Fibroblast of skin of left biceps (primary cell): ENCODE data around the gene PSMC6.

Source experiments
- DNase-seq, 2 experiments: peaks; one replicate each; pipeline ENCODE4 v3.0.0-alpha.2; 2013; ENCODE audit warnings: low read depth in 2 of 2

The PSMC6 gene

GRCh38 chr14:52706724-52707706 is at the start of gene PSMC6:
Gene PSMC6 (plus strand): TSS chr14:52707200. CDS start chr14:52707220, 20 bp downstream.
- peak; percentile 55 for DNase-seq

DNA sequence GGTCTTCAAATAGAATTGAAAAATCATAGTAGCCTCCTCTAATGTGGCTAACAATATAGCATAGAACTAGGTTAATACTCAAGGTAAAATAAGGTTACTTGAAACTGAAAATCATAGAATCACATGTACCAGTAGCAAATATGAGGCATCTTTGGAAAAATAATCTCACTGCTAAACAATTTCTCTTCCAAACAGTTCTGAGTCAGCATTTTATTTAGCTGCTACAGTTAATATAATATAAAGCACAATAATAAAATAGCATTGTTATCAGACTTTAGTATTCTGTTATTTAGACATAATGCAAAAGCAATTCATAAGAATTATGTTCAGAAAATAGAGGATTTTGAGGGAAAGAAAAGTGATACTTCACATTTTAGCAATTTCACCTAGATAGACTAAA is 46.7 kb upstream of the PSMC6 start:
- no peak for DNase-seq

GRCh38 chr14:52660832-52661231 is 46.2 kb upstream of the PSMC6 start:
- no peak for DNase-seq

DNA sequence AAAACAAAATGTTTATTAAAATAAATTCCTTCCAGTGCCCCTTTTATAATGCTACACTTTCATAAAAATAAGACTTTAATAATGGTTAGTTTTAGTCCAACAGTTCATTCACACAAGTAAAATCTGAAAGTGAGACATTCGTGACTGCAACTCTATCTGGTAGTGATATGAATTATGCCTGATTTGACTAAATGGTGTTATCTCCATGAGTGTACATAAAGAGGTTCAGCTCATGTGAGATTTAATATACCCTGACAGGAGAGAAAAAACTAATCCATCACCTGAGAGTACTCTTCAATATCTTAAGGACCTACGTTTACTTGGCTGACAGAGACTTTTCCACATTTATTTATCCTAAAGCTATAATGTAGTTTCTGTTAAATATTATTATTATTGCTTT is 45.7 kb upstream of the PSMC6 start:
- no peak for DNase-seq

- DNase-seq: no peak
Measured at GRCh38 chr14:52663850-52664249, 43.1 kb upstream of the PSMC6 start.

DNA sequence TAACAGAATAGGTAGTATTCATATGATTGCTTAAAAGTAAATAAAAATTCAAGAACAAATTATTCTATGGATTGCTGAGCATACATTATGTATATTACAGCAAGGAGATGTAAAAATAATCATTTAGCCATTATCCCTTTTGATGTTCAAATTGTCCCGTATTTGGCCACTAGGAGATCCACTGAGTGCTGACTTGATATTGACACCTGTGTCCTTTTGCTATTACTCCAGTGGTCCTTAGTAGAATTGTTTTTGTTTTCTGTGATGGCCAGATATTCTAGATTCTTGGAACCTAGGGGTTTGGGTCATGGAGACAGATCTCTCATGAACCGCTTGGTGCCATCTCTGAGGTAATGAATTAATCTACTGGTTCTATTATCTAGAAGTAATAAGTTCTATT is 28.4 kb upstream of the PSMC6 start:
- DNase-seq: no peak

DNA sequence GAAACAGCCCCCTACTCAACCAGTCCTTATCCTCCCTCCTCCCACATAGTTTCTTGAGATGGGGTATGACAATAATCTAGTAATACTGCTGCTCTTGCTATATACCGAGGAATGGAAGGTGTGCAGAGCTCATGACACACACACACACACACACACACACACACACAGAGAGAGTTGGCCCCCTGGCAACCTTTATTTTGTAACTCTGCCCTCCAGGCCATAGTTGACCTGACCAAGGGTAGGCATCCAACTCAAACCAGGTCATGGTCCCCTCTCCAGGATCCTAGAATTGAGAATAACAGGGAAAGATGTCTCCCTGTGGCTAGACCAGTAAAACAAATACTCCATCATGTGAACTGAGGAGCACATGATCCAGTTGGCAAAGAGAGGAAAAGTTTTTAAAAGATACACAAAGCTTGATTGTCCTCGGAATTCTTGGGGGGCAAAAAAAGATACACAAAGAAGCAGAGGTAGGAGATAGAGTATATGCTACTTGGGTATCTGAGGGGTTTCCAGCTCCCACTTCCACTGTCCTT is 22.9 kb upstream of the PSMC6 start:
- no peak for DNase-seq

- DNase-seq: no peak
Measured at GRCh38 chr14:52686176-52686575, 20.8 kb upstream of the PSMC6 start.

DNA sequence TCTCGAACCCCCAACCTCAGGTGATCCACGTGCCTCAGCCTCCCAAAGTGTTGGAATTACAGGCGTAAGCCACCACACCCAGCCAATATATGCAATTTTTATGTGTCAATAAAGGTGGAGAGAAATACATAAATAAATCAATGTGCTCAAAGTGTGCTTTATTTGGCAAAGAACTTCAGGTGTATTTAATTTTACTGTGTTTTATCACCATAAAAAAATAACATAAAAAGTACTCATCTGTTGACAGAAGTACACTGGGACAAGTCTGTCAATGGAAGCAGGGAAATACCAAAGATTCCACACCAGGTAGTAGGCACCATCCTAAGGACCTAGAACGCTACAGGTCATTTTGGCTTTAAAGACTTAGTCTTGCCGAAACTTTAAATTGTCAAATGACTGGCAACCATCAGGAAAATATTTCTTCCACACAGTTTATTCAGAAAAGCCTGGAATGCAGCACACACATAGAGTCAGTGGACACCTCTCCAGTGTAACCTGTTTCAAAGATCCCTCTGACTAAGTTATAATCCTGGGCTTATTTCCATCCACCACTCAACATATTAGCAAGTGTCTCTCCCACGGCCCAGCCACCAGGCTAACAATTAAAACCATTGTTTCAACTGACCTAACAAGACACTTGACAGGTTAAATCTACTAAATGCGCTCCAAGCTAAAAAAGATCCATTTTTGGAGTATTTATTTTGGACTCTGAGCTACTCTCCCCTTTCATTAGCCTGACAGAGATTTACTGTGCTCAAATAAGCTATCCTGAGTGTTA is 15.8 kb upstream of the PSMC6 start:
- DNase-seq: no peak

DNA sequence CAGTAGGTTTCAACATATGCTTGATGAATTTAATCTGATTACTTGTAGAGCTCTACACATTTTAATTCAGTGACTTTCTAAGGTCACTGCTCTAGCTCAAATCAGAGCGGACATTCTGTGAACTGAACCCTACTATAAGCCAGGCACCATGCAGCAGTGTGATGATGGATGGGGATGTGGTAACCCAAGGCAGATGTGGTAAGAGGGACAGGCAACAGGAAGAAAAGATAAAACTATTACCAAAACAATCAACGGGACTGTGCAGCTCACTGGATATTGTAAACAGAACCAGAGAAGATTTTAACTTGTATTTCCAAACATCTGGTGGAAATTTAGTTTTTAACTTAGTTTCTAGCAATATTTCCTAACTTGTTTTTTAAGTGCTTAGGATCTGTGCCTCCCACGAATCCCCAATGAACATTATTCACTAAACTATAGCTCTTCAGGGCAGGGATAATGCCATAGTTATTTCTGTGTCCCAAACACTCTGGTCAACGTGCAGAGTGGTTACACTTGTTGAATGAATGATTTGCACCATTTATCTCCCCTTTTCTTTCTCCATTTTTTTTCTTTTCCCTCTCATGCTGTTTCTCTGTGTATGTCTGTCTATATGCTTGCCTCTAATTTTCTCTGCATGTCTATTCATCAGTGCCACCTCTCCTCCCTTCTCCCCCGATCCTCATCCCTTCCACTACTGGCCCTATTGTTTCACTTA is 14.6 kb upstream of the PSMC6 start:
- no peak for DNase-seq

- no peak for DNase-seq
Measured at GRCh38 chr14:52693036-52693435, 14.0 kb upstream of the PSMC6 start.

DNA sequence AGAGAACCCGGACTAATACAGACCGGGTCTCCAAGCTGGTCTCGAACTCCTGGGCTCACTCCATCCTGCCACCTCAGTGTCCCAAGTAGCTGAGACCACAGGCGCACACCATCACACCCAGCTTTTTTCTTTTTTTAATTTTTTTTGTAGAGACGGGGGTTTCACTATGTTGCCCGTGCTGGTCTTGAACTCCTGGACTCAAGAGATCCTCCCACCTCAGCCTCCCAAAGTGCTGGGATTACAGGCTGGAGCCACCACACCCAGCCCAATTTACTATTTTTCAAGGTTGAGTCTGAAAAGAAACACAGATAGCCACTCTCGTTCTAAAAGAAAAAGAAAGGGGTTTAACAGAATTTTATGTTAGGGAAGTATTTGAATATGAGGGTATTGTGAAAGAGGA is 13.5 kb upstream of the PSMC6 start:
- DNase-seq: no peak

- DNase-seq: no peak
Measured at GRCh38 chr14:52694761-52695480, 12.1 kb upstream of the PSMC6 start.

DNA sequence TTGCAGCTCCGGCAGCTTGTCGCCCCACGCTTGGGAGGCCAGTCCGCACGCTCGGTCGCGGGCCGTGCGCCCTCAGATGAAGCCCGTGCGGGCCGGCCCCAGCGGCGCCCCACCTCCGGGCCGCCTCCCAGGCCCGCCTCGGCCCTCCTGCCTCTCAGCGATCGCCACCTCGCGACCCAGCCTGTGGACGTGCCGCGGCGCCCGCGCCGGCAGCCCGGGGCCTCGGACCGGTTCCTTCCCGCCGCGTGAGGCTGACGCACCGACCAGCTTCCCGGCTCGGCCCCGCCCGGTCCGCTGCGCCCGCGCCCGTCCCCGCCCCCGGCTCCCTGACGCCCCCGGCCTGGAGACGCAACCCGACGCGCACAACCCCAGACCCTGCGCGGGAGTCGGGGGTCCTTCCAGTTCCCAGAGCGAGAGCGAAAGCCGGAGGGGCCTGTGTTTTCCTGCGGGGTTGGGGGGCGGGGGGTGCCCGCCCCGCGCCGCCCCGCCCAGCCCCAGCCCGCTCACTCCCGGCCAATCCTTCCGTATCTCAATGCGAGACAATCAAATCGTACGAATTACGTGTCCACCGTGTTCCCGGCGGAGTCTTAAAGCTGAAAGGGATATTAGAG is 11.4 kb upstream of the PSMC6 start, which contains the start of gene ERO1A:
TSS of gene ERO1A (minus strand) at position 78 of the 611 bp plus-strand sequence. CDS start at position 1, 77 bp downstream.
- DNase-seq: peak; percentile 51 to 57

- no peak for DNase-seq
Measured at GRCh38 chr14:52700701-52701172, 6.3 kb upstream of the PSMC6 start.

GRCh38 chr14:52701223-52701622 is 5.8 kb upstream of the PSMC6 start:
- DNase-seq: no peak

- DNase-seq: peak; percentile 87 to 90
Measured at GRCh38 chr14:52703225-52703624, 3.8 kb upstream of the PSMC6 start.

- DNase-seq: no peak
Measured at GRCh38 chr14:52703664-52704063, 3.3 kb upstream of the PSMC6 start.

DNA sequence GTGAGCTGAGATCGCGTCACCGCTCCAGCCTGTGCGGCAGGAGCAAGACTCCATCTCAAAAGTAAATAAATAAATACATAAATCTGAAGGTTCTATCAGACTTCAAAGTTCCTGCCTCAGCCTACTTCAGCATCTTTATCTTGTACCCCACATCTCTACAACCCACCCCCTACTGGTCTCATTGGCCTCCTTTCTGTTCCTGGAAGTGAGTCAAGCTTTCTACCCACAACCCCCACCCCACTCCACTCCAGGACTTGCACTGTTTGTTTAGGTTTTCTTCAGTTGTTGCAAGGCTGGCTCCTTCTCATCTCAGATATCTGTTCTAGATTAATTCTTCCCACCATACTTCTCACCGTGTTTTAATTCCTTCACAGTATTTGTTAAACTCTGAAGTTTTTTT is 714 bp upstream of the PSMC6 start:
- no peak for DNase-seq

GRCh38 chr14:52711666-52712065 is 4.7 kb downstream of the PSMC6 start:
- no peak for DNase-seq
